ENCODE measurements around the gene RHOU.

- TF ChIP-seq CTCF (IDR thresholded peaks at IDR 0.05; ENCODE audit: poor library complexity, severe bottlenecking) (no peak), EP300 (conservative IDR thresholded peaks at IDR 0.05; ENCODE audit: poor library complexity, severe bottlenecking) (no peak), SMC3 (conservative IDR thresholded peaks at IDR 0.05; ENCODE audit: poor library complexity) (no peak), POLR2AphosphoS5 (IDR thresholded peaks at IDR 0.05) (no peak), TAF1 (IDR thresholded peaks at IDR 0.05; ENCODE audit: low read depth) (no peak), EZH2 (IDR thresholded peaks at IDR 0.05; ENCODE audit: borderline replicate concordance, insufficient read depth, low read length, poor library complexity, severe bottlenecking) (no peak), RAD21 (conservative IDR thresholded peaks at IDR 0.05) (no peak), MXI1 (conservative IDR thresholded peaks at IDR 0.05; ENCODE audit: poor library complexity, severe bottlenecking) (no peak)
Measured at GRCh38 chr1:228697207-228698016, 37.9 kb upstream of the RHOU start.

Data from neural cell (in vitro differentiated cells).